Upper lobe of left lung (tissue), 4 donors: ENCODE results near the gene TMEM150A.

Experiments used
- CTCF ChIP-seq, 6 experiments: fragments of 450-650 bp in 4 of 6; fragments of 200-600 bp in 2 of 6; sonication (generic) in 2 of 6; IDR thresholded peaks; one replicate each; pipeline ENCODE4 v1.5.1; 2016 to 2019; ENCODE audit warnings: antibody characterized with exemption in 6 of 6
- POLR2A ChIP-seq, 4 donors: fragments of 450-650 bp; IDR thresholded peaks; one replicate each; pipeline ENCODE4 v1.5.1; 2016 to 2017; ENCODE audit warnings: antibody characterized with exemption in 4 of 4, mild to moderate bottlenecking in 2 of 4

DNA sequence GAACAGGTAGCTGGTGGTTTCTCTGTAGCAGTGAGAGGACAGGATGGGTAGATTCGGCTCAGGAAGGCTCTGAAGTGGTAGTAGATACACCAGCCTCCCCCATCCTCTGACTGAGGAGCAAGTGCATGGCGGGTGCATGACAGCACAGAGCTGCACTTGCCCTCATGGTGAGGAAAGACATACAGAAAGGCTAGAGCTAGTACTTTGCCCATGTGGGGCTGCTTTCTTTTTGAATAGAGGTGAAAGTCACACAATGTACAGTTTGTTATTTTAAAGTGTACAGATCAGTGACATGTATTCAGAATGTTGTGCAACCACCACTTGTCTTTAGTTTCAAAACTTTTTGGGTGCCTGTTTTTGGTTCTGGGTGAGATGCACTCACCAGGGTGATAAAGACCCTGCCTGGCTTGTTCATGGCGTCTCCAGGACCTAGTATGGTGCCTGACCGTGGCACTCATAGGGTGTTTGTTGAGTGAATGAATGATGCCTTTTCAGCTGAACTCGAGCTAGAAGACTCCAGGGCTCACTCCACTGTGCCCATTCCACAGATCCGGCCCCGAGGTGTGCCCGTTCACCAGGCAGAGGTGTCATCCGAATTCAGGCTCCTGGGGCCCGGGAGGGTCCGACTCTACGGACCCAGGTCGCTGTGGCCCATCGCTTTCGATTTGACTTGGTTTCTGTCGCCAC lies 18.7 kb downstream of the TMEM150A start:
- no peak for TF ChIP-seq CTCF (IDR thresholded peaks at IDR 0.05)
- no peak for TF ChIP-seq POLR2A (IDR thresholded peaks at IDR 0.05)
